Peyer's patch (tissue), 4 donors: Measurements from ENCODE around the gene DOCK8. TPM values are rescaled to one million over a fixed set of nuclear protein-coding genes. Genes with fewer than 3 reads are reported as not detected.
"Not testable (repeated sequence)": the region's sequence is repeated elsewhere in the genome, so short reads cannot be mapped to it uniquely, and the experiment has no call there.

Experiments
- DNase-seq, 3 donors: peaks; one replicate each; pipeline ENCODE4 v3.0.0-alpha.2; 2017 to 2019
- H3K27ac ChIP-seq, 4 donors: fragments of 200-600 bp; sonication (generic); one replicate each; pipeline ENCODE4 v1.5.1; 2016 to 2019
- H3K27me3 ChIP-seq, 2 donors: fragments of 200-600 bp; sonication (generic); one replicate each; pipeline ENCODE4 v1.5.1; 2019
- H3K36me3 ChIP-seq, 3 donors: fragments of 200-600 bp; sonication (generic); one replicate each; pipeline ENCODE4 v1.5.1; 2016 to 2019
- H3K4me1 ChIP-seq, 4 donors: fragments of 200-600 bp; sonication (generic); one replicate each; pipeline ENCODE4 v1.5.1; 2016 to 2019
- H3K4me3 ChIP-seq, 4 donors: fragments of 200-600 bp; sonication (generic); 1 replicate in 3 of 4; 2 replicates in 1 of 4; pipeline ENCODE4 v1.5.1; 2016 to 2019; ENCODE audit warnings: mild to moderate bottlenecking in 1 of 4
- H3K9me3 ChIP-seq, 4 donors: fragments of 200-600 bp; sonication (generic); one replicate each; pipeline ENCODE4 v1.5.1; 2016 to 2019; ENCODE audit warnings: mild to moderate bottlenecking in 1 of 4
- CTCF ChIP-seq, 6 experiments: fragments of 450-650 bp in 4 of 6; fragments of 200-600 bp in 2 of 6; sonication (generic) in 1 of 6; IDR thresholded peaks; one replicate each; pipeline ENCODE4 v1.5.1; 2017 to 2019; ENCODE audit warnings: antibody characterized with exemption in 6 of 6, mild to moderate bottlenecking in 3 of 6, moderate library complexity in 1 of 6
- POLR2A ChIP-seq, 2 donors: fragments of 450-650 bp; IDR thresholded peaks; one replicate each; pipeline ENCODE4 v1.5.1; 2017; ENCODE audit warnings: antibody characterized with exemption in 2 of 2, mild to moderate bottlenecking in 2 of 2, moderate library complexity in 2 of 2
- total RNA-seq, 4 donors: library from RNA; depleted of rRNA; stranded (reverse); fragments of >200 nt; gene quantifications; one replicate each; pipeline ENCODE4 v1.1.0, GENCODE V29; 2016

The DOCK8 gene
- total RNA-seq, 4 donors from 2014 or later, result 14.4 to 119 (median 19.9) TPM

DNA sequence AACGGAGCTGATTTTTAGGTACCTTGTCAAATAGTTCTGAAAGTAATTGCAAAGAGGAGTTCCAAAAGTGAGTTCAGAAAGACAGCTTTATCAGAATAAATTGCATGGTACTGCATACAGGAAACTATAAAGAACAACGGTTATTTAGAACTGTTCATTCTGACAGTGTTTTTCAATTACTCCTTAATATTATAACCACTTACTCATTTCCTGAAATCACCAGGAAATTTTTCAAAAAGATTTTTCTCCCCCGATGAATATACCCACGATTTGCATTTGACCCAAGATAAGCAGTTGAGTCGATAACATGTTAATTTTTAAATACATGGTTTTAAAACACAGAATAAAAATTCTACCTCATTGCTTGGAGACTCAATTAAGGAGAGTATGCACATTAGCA, 9.4 kb downstream of the DOCK8 start:
- no peak for DNase-seq
- H3K4me3 ChIP-seq, result no peak overlapping the region
- no peaks in the 10 kb centered on the region for H3K27me3 ChIP-seq
- TF ChIP-seq CTCF (IDR thresholded peaks at IDR 0.05), result no peak
- no peak for TF ChIP-seq POLR2A (IDR thresholded peaks at IDR 0.05)
- H3K9me3 ChIP-seq, result no peaks in the 10 kb centered on the region
- peak overlapping the region in 1 of 4 donors; percentile 37 for H3K27ac ChIP-seq
- peaks cover 0 to 12% (median 3%) of the 10 kb centered on the region in 4 donors for H3K4me1 ChIP-seq
- no peaks in the 10 kb centered on the region for H3K36me3 ChIP-seq

DNA sequence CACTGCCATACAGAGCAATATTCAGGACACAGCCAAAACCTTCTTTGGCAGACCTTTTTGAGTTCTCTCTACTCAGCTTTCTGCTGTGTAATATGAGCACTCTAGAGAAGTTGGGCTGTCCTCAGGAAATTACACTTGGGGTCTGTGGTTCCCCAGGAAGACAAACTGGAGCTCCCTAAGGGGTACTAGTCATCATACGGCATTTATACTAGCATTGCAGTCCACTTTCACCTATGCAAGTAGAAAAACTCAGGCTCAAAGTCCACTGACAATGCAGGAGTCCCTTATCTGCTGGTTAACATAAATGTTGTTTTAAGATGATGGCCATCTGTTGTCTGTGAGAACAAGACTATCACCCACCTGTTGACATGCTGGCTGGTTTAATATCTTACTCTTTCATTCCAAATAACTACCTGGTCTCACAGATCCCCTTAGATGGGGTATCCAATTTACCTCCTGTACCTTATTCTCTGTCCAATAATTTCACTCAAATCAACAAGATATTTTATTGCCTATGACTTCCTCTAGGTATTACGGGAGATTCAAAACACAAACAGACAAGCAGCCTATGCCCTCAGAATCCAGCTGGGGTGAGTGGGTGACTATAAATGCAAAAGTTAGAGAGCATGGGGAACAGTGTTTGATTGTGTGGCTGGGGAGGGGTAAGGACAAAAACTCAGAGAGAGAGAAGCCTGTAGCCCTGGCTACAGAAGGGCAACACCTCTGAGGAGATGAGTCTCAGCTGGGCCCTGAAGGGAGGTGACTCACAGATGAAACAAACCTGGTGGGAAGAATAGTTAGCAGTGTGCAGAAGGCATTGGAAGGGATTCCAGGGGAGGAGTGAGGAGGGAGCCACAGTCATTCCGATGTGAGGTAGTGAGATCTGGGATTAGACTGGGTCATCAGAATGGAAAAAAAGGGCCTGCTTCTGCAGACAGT, 10.2 kb downstream of the DOCK8 start:
- DNase-seq, result no peak

GRCh38 chr9:227860-228259, 13.2 kb downstream of the DOCK8 start:
- DNase-seq, result no peak
- no peak for TF ChIP-seq POLR2A (IDR thresholded peaks at IDR 0.05)
- no peak for TF ChIP-seq CTCF (IDR thresholded peaks at IDR 0.05)
- Histone ChIP-seq H3K9me3 (no peaks in the 10 kb centered on the region), H3K4me1 (peaks cover 0 to 9% (median 0%) of the 10 kb centered on the region in 4 donors), H3K36me3 (no peaks in the 10 kb centered on the region), H3K4me3 (no peak overlapping the region), H3K27ac (no peak overlapping the region), H3K27me3 (no peaks in the 10 kb centered on the region)

More for the DNA sequence above, 10.2 kb downstream of the DOCK8 start:
- no peaks in the 10 kb centered on the region for H3K36me3 ChIP-seq
- peaks cover 0 to 12% (median 3%) of the 10 kb centered on the region in 4 donors for H3K4me1 ChIP-seq
- H3K9me3 ChIP-seq, result no peaks in the 10 kb centered on the region
- H3K27me3 ChIP-seq, result no peaks in the 10 kb centered on the region
- H3K27ac ChIP-seq, result peak overlapping the region in 1 of 4 donors; percentile 37
- H3K4me3 ChIP-seq, result no peak overlapping the region
- TF ChIP-seq CTCF (IDR thresholded peaks at IDR 0.05), result no peak
- no peak for TF ChIP-seq POLR2A (IDR thresholded peaks at IDR 0.05)

- Histone ChIP-seq H3K4me3 (no peak overlapping the region), H3K4me1 (peaks cover 0 to 4% (median 0%) of the 10 kb centered on the region in 4 donors), H3K9me3 (no peaks in the 10 kb centered on the region), H3K27me3 (no peaks in the 10 kb centered on the region), H3K27ac (no peak overlapping the region), H3K36me3 (no peaks in the 10 kb centered on the region)
- no peak for DNase-seq
- no peak for TF ChIP-seq POLR2A (IDR thresholded peaks at IDR 0.05)
- TF ChIP-seq CTCF (IDR thresholded peaks at IDR 0.05), result no peak
Measured at GRCh38 chr9:228929-229695, 14.4 kb downstream of the DOCK8 start.

DNA sequence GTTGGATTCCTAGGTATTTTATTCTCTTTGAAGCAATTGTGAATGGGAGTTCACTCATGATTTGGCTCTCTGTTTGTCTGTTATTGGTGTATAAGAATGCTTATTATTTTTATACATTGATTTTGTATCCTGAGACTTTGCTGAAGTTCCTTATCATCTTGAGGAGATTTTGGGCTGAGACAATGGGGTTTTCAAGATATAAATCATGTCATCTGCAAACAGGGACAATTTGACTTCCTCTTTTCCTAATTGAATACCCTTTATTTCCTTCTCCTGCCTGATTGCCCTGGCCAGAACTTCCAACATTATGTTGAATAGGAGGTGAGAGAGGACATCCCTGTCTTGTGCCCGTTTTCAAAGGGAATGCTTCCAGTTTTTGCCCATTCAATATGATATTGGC, 17.0 kb downstream of the DOCK8 start:
- not testable (repeated sequence) for H3K4me3 ChIP-seq, H3K27ac ChIP-seq, H3K4me1 ChIP-seq, H3K9me3 ChIP-seq, H3K27me3 ChIP-seq, DNase-seq, H3K36me3 ChIP-seq

GRCh38 chr9:233708-234107, 19.0 kb downstream of the DOCK8 start:
- not testable (repeated sequence) for DNase-seq, H3K4me1 ChIP-seq, H3K9me3 ChIP-seq, H3K27me3 ChIP-seq, H3K27ac ChIP-seq, H3K4me3 ChIP-seq, H3K36me3 ChIP-seq
